SU-DHL-6 (cell line): ENCODE measurements around the gene WDR75.
"Not testable (repeated sequence)": the region's sequence is repeated elsewhere in the genome, so short reads cannot be mapped to it uniquely, and the experiment has no call there.

Source experiments
- EZH2phosphoT487 ChIP-seq: fragments of 200-600 bp; sonication (generic), shearing (Covaris generic); conservative IDR thresholded peaks from 2 replicates; pipeline ENCODE4 v1.6.1; 2018; ENCODE audit warnings: mild to moderate bottlenecking, antibody characterized with exemption, low read length, moderate library complexity, mixed read lengths
- TF ChIP-seq, protein P1 (sequence below): fragments of 200-600 bp; sonication (generic); IDR thresholded peaks from one replicate; pipeline ENCODE4 v1.5.1; 2017; ENCODE audit warnings: antibody characterized with exemption, mild to moderate bottlenecking, low read length, moderate library complexity; ENCODE audit not compliant: insufficient read depth, poor library complexity, severe bottlenecking

- TF ChIP-seq, protein P1, sequence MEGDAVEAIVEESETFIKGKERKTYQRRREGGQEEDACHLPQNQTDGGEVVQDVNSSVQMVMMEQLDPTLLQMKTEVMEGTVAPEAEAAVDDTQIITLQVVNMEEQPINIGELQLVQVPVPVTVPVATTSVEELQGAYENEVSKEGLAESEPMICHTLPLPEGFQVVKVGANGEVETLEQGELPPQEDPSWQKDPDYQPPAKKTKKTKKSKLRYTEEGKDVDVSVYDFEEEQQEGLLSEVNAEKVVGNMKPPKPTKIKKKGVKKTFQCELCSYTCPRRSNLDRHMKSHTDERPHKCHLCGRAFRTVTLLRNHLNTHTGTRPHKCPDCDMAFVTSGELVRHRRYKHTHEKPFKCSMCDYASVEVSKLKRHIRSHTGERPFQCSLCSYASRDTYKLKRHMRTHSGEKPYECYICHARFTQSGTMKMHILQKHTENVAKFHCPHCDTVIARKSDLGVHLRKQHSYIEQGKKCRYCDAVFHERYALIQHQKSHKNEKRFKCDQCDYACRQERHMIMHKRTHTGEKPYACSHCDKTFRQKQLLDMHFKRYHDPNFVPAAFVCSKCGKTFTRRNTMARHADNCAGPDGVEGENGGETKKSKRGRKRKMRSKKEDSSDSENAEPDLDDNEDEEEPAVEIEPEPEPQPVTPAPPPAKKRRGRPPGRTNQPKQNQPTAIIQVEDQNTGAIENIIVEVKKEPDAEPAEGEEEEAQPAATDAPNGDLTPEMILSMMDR: not testable (repeated sequence)
- not testable (repeated sequence) for TF ChIP-seq EZH2phosphoT487
Observed at GRCh38 chr2:189430448-189430847, 10.8 kb upstream of the WDR75 start.
